LNCAP (cell line): Measurements from ENCODE around the gene RHOH.

ENCODE experiments used
- TF ChIP-seq, protein P1 (sequence below): fragments of 450-650 bp; IDR thresholded peaks from 2 replicates; pipeline ENCODE4 v1.5.1; 2017; ENCODE audit warnings: mild to moderate bottlenecking

RHOH gene

DNA sequence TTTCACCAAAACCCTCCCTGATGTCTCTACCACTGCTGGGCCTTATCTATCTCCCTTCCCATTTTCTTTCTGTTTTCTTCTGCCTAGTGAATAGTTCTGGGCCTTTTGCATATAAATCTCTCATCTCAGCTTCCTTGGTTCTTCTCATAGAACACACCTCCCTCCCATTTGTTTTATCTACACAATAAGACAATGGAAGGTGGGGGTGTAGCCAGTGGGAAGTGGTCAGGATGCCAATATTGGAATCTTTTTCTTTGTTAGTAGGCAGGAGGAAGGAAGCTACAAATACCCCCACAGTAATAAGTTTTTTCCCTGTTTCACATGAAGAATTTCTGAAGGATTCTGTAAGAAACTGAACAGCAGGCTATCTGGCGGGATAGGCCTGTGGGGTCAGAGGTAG lies 30.9 kb upstream of the RHOH start:
- TF ChIP-seq, protein P1, sequence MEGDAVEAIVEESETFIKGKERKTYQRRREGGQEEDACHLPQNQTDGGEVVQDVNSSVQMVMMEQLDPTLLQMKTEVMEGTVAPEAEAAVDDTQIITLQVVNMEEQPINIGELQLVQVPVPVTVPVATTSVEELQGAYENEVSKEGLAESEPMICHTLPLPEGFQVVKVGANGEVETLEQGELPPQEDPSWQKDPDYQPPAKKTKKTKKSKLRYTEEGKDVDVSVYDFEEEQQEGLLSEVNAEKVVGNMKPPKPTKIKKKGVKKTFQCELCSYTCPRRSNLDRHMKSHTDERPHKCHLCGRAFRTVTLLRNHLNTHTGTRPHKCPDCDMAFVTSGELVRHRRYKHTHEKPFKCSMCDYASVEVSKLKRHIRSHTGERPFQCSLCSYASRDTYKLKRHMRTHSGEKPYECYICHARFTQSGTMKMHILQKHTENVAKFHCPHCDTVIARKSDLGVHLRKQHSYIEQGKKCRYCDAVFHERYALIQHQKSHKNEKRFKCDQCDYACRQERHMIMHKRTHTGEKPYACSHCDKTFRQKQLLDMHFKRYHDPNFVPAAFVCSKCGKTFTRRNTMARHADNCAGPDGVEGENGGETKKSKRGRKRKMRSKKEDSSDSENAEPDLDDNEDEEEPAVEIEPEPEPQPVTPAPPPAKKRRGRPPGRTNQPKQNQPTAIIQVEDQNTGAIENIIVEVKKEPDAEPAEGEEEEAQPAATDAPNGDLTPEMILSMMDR = no peak

DNA sequence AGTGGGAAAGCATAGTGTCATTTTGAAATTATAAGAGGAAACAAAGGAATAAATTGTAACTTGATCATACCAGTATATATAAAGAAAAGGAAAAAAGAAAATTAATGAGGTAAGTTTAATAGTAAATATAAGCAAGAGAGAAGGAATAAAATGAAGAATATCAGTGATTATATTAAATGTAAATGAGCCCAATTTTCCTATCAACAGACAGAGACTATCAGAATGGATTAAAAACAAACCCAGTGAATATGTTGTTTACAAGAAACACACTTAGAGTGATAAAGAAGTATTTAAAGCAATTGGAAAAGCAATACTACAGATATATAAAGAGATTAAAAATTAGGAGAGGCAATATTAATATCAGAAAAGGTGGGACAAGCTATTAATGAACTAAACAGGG lies 28.8 kb upstream of the RHOH start:
- TF ChIP-seq, protein P1 = no peak

DNA sequence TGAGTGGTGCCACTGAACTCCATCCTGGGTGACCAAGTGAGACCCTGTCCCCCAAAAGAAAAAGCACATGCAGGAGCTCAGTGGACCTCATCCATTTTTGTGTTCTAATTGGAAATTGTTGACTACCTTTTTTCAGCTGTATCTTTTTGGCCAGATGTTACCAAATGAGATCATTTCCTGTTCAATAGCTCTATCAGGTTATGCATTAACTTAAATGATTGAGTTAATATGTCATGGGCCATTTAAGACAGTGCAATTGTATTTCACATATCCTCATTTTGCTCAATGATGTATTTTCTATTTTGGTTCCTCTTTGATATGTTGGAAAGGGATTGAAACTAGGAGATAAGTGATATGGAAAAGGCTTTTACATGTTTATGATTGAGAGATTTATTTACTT lies 26.2 kb upstream of the RHOH start:
- TF ChIP-seq, protein P1 = no peak

DNA sequence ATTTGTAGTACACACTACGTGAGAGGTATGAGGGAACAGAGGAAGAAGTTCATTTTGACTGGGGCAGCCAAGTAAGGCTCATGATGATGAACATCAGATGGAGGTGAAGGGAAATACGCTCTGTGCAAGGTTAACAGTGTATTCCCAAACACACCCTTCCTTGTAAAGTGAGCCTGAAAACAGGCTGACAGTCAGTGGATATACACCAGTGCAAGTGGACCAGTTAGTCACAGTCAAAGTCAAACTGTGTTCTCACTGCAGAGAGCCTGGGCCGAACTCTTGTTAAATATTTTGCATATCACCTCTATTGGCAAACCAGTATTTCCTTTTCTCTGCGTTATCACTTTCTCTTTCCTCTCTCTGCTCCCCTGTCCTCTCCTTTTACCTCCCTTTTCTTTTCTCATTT lies 23.4 kb upstream of the RHOH start:
- TF ChIP-seq, protein P1 = no peak

DNA sequence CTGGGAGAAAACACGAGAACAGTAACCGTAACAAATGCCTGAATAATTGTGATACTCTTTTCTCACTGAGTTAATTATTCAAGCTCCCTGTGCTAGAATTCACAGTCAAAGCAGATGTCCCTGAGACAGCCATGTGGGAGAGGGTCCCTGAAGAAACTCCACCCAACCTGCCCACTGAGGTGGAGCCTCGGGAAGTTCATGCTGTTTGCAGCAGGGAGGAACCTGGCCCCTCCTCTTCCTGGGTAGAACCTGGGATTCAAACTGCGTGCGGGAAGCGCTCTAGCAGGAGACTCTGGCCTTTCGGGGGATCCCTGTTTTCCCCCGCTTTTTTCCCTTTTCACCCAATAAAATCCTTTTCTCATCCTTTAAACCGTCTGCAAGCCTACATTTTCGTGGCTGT lies 20.2 kb upstream of the RHOH start:
- TF ChIP-seq, protein P1 = no peak

DNA sequence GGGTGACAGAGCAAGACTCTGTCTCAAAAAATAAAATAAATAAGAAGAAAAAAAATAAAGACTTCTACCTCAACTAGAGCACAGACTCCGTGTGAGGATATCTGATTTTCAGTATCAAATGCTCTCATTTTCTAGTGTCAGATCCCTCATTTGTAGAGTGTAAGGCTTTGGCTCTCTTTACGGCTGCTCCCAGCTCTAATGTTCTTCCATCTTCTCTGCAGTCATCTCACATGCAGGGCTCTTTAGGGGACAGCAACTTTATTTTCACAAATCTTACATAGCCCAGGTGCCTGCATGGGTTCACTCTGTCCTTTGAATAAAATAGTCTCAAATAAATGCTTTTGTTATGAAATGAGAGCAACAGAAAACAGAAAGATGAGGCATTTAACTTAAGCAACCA lies 19.2 kb upstream of the RHOH start:
- TF ChIP-seq, protein P1 = no peak

DNA sequence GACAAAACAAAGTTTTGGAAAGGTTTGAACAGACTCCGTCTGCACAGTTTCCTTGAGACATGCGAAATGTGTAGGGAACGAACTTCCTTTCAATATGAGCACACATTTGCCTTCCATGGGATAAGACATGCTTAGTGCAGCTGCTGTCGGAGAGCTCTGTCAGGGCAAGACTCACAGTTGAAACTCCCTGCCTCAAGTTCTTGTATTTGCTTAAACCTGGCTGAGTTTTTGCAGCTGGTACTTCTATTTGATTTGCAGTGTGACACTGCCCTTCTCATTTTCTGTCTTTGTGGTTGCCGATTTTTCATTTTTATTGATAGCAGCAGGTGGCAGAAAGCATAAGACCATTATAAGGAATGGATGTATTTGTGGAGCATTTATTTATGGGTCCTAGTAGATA lies 18.2 kb upstream of the RHOH start:
- TF ChIP-seq, protein P1 = no peak

DNA sequence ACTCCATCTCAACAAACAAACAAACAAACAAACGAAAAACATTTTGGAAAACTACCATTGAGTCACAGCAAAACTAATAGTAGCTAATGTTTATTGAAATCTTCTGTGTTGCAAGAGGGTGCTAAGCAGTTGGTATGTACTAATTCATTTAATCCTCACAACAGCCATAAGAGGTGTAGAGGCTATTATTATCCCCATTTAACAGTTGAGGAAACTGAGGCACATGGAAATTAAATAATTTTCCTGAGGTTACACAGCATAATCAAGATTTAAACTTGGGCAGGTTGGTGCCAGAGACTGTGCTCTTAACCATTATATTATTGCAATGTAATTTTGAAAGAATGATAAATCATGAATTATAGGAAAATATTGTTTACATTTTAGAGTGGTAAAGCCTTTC lies 17.5 kb upstream of the RHOH start:
- TF ChIP-seq, protein P1 = no peak
